GM19452 (cell line): ENCODE results near the gene SMIM3.
"Not testable (repeated sequence)": the region's sequence is repeated elsewhere in the genome, so short reads cannot be mapped to it uniquely, and the experiment has no call there.

Experiments used
- ATAC-seq: cut with Tn5 transposase; IDR thresholded peaks from one replicate; pipeline ENCODE4 v1.9.1; 2021; ENCODE audit not compliant: unreplicated experiment

SMIM3 gene

DNA sequence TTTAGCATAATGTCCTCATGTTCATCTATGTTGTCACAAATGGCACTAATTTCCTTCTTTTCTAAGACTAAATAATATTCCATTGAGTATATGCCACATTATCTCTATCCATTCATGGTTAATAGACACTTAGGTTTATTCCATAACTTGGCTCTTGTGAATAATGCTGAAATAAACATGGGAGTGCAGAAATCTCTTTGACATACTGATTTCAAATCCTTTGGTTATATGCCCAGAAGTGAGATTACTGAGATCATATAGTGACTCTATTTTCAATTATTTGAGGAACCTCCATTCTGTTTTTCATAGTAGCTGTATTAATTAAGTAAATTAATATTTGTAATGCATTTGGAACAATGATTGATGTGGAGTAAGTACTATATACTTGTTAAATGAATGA is 13.0 kb downstream of the SMIM3 start:
- ATAC-seq, result no peak

GRCh38 chr5:150793423-150793888 is 14.9 kb downstream of the SMIM3 start:
- ATAC-seq, result not testable (repeated sequence)

DNA sequence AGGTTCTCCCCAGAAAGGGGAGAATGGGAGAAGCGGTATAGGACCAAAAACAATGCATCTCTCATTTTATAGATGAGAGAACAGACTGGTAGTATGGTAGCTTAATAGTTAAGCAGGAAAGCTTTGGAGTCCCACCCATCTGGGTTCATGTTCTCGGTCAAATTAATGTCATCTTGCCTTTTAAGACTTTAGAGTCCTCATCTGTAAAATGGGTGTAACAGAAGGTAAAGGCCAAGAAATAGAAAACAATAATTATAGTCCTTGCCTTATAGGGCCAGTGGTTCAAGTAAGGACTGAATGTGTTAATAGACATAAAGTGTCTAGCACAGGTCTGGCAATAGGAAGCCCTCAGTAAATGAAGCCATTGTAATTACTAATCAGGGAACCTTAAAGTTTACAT is 16.4 kb downstream of the SMIM3 start:
- ATAC-seq, result no peak

- ATAC-seq, result no peak
Observed at GRCh38 chr5:150797384-150797783, 18.8 kb downstream of the SMIM3 start.

- ATAC-seq, result no peak
Observed at GRCh38 chr5:150801117-150801927, 22.8 kb downstream of the SMIM3 start.

DNA sequence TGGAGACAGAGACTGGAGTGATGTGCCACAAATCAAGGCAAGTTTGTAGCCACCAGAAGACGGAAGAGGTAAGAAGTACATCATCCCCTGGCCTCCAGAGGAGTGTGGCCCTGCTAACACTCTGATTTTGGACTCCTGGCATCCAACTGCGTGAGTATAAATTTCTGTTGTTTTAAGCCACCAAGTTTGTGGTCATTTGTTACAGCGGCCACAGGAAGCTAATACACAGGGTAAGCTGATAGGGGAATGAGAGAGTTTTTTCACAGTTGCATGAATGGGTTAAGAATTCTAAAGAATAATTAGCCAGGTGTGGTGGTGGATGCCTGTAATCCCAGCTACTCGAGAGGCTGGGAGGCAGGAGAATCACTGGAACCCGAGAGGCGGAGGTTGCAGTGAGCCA is 25.8 kb downstream of the SMIM3 start:
- ATAC-seq, result no peak

DNA sequence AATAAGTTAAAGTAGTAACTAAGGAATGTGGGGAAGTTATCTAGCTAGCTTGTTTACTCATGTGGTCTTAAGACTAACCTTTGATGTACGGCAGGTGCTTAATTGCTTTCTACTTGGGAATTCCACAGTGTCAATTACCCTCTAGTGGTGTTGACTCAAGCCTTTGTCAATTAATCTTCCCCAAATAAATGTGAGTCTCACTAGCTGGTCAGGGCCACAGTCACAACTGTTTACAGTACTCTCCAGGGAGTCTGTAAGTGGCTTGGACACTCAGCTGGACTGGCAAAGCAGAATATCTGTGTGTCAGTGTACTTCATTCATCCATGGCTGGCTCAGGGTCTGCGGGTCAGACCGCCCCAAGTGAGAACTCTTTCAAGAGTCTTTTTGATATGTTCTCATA is 30.8 kb downstream of the SMIM3 start:
- ATAC-seq, result no peak

DNA sequence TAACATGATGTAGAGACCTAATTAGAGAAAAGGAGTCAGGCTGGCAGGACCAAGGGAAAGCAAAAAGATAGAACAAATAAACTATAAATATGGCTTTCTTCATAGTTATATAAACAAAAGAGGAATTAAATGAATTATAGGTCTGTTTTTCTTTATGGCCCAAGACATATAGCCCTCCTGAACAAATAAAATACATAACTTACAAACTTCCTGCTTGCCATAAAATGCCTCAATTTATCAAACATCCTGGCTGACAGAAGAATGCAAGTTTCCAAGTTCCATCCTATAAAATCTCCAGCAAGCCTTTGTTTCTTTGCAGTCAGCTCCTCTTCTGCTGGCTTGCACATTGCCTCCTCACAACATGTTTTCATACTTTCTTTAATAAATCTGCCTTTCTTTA is 36.5 kb downstream of the SMIM3 start:
- ATAC-seq, result no peak

DNA sequence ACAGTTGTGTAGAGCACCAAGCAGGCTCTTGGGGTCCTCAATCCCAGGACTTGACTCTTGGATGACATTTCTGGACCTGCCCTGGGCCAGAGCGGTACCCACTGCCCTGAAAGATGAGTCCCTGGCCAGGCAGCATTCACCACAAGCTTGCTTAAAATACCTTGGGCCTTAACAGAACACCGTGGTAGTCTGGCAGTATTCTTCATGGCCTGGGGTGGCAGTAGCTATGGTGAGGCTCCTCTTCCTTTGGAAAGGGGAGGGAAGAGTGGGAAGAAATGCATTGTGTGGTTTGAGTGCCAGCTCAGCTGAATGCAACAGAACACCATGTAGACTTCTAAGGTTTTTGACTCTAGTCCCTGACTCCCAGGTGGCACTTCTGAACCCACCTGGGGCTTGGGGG is 38.4 kb downstream of the SMIM3 start:
- no peak for ATAC-seq

GRCh38 chr5:150829744-150830143 is 51.2 kb downstream of the SMIM3 start:
- ATAC-seq, result no peak

GRCh38 chr5:150831821-150832220 is 53.3 kb downstream of the SMIM3 start:
- ATAC-seq, result not testable (repeated sequence)

- no peak for ATAC-seq
Observed at GRCh38 chr5:150836064-150836463, 57.5 kb downstream of the SMIM3 start.

- no peak for ATAC-seq
Observed at GRCh38 chr5:150836703-150837102, 58.1 kb downstream of the SMIM3 start.

DNA sequence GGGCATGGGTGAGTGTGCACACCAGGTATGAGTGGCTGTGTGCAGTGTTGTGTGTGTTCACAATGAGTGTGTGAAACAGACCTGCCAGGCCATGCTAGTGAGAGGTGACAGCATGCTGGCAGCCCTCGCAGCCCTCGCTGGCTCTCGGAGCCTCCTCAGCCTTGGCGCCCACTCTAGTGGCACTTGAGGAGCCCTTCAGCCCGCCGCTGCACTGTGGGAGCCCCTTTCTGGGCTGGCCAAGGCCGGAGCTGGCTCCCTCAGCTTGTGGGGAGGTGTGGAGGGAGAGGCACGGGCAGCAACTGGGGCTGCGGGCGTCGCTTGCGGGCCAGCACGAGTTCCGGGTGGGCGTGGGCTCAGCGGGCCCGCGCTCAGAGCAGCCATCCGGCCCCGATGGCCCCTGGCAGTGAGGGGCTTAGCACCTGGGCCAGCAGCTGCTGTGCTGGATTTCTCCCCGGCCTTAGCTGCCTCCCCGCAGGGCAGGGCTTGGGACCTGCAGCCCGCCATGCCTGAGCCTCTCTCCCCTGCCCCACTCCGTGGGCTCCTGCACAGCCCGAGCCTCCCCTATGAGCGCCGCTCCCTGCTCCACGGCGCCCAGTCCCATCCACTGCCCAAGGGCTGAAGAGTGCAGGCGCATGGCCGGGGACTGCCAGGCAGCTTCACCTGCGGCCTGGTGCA is 66.8 kb downstream of the SMIM3 start:
- ATAC-seq, result not testable (repeated sequence)

- not testable (repeated sequence) for ATAC-seq
Observed at GRCh38 chr5:150846308-150846653, 67.7 kb downstream of the SMIM3 start, which contains the start of gene IRGM. TSS of gene IRGM (plus strand) at chr5:150846521. CDS start at chr5:150848124, 1,603 bp downstream.
